Measurements from ENCODE around the gene OS9.

DNA sequence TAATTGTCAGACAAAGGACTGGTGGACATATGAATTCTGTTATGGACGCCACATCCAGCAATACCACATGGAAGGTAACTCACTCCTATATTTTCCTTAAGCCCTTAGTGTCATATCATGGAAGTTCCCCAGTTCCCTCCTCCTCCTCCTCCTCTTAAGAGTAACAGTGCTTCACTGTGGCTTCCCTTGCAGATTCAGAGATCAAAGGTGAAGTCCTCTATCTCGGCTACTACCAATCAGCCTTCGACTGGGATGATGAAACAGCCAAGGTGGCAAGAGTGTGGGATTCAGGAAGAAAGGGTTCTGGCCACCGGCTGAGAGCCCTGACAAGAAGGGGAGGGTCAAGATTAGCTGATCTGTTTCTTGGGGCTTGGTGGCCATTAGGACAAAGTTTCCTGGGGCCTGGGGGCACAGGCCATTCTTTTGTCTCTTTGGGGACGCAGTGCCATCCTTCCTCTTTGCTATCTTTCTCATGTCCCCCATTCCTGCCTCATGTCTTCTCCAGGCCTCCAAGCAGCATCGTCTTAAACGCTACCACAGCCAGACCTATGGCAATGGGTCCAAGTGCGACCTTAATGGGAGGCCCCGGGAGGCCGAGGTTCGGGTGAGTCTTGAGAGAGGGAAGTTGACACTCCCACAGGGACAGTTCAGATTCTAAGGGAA, 2.0 kb downstream of the OS9 start:
- TF ChIP-seq CTCF (IDR thresholded peaks at IDR 0.05) (no peak), POLR2A (IDR thresholded peaks at IDR 0.05) (no peak)
